DND-41 (cell line): ENCODE measurements around the gene SPTY2D1.

Source experiments
- EZH2 ChIP-seq: IDR thresholded peaks from 3 replicates; pipeline ENCODE4 v1.6.1; 2012; ENCODE audit warnings: borderline replicate concordance, low read depth, mild to moderate bottlenecking, moderate library complexity, low read length, inconsistent platforms; ENCODE audit not compliant: severe bottlenecking
- TF ChIP-seq, protein P1 (sequence below): IDR thresholded peaks from 2 replicates; pipeline ENCODE4 v1.5.1; 2012; ENCODE audit warnings: borderline replicate concordance, low read length, moderate library complexity, mild to moderate bottlenecking; ENCODE audit not compliant: poor library complexity, severe bottlenecking; ENCODE audit errors: extremely low read depth

DNA sequence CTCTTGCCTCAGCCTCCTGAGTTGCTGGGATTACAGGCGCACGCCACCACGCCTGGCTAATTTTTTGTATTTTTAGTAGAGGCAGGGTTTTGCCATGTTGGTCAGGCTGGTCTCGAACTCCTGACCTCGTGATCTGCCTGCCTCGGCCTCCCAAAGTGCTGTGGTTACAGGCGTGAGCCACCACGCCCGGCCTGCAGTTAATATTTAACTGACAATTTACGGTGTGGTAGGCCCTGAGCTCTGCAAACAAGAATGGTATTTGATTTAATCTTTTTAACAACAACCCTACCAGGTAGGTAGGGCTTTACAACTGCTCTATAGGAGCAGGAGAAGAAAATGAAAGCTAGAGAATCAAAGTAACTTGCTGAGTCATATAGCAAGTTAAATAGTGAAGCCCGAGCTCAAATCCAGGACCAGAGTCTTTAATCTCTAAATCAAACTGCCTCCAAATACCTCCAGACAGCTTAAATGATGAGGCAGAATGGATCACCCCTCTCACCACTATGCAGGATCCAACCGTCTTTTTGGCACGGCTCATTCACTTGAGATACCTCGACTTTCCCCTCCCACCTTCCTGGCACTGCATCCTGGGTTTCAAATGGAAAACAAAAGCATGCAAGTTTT is 55.1 kb downstream of the SPTY2D1 start:
- TF ChIP-seq, protein P1, sequence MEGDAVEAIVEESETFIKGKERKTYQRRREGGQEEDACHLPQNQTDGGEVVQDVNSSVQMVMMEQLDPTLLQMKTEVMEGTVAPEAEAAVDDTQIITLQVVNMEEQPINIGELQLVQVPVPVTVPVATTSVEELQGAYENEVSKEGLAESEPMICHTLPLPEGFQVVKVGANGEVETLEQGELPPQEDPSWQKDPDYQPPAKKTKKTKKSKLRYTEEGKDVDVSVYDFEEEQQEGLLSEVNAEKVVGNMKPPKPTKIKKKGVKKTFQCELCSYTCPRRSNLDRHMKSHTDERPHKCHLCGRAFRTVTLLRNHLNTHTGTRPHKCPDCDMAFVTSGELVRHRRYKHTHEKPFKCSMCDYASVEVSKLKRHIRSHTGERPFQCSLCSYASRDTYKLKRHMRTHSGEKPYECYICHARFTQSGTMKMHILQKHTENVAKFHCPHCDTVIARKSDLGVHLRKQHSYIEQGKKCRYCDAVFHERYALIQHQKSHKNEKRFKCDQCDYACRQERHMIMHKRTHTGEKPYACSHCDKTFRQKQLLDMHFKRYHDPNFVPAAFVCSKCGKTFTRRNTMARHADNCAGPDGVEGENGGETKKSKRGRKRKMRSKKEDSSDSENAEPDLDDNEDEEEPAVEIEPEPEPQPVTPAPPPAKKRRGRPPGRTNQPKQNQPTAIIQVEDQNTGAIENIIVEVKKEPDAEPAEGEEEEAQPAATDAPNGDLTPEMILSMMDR = no peak
- no peak for TF ChIP-seq EZH2
